GM18868 (cell line): ENCODE data around the gene RGL3.
"Not testable (repeated sequence)": the region's sequence is repeated elsewhere in the genome, so short reads cannot be mapped to it uniquely, and the experiment has no call there.

ENCODE experiments used
- ATAC-seq: cut with Tn5 transposase; IDR thresholded peaks from one replicate; pipeline ENCODE4 v1.9.1; 2021; ENCODE audit warnings: mild to moderate bottlenecking, moderate library complexity; ENCODE audit not compliant: unreplicated experiment

RGL3 gene

GRCh38 chr19:11418549-11419506 is at the start of gene RGL3:
TSS of gene RGL3 (minus strand) at chr19:11419314. CDS start at chr19:11419278, 36 bp downstream.
- no peak for ATAC-seq

- ATAC-seq = not testable (repeated sequence)
Observed at GRCh38 chr19:11468266-11468845, 49.2 kb upstream of the RGL3 start.

GRCh38 chr19:11465600-11465999 is 46.5 kb upstream of the RGL3 start:
- no peak for ATAC-seq

- ATAC-seq = no peak
Observed at GRCh38 chr19:11464333-11465265, 45.5 kb upstream of the RGL3 start.

GRCh38 chr19:11463391-11463790 is 44.3 kb upstream of the RGL3 start:
- no peak for ATAC-seq

GRCh38 chr19:11461453-11461852 is 42.3 kb upstream of the RGL3 start:
- ATAC-seq = no peak

GRCh38 chr19:11460207-11460606 is 41.1 kb upstream of the RGL3 start:
- ATAC-seq = no peak

GRCh38 chr19:11458912-11459311 is 39.8 kb upstream of the RGL3 start:
- ATAC-seq = not testable (repeated sequence)

GRCh38 chr19:11458236-11458900 is 39.3 kb upstream of the RGL3 start:
- ATAC-seq = no peak

GRCh38 chr19:11457831-11458230 is 38.7 kb upstream of the RGL3 start:
- no peak for ATAC-seq

GRCh38 chr19:11457115-11457514 is 38.0 kb upstream of the RGL3 start:
- ATAC-seq = no peak

- no peak for ATAC-seq
Observed at GRCh38 chr19:11456659-11457058, 37.5 kb upstream of the RGL3 start.

- ATAC-seq = not testable (repeated sequence)
Observed at GRCh38 chr19:11455233-11455554, 36.1 kb upstream of the RGL3 start.

GRCh38 chr19:11453468-11454341 is 34.6 kb upstream of the RGL3 start:
- ATAC-seq = no peak

- ATAC-seq = no peak
Observed at GRCh38 chr19:11452620-11453310, 33.7 kb upstream of the RGL3 start.

GRCh38 chr19:11451871-11452619 is 32.9 kb upstream of the RGL3 start:
- ATAC-seq = no peak

- no peak for ATAC-seq
Observed at GRCh38 chr19:11451327-11451870, 32.3 kb upstream of the RGL3 start.
